ENCODE results near the gene PARD6G. TPM values are rescaled to one million over a fixed set of nuclear protein-coding genes. Genes with fewer than 3 reads are reported as not detected.

The PARD6G gene
- total RNA-seq, 2 donors from 2014 or later: 2.6 to 3.1 TPM

GRCh38 chr18:80245781-80246444, 1.4 kb downstream of the PARD6G start:
- H3K36me3 ChIP-seq (replicated peaks in 1 of 2; ENCODE audit: insufficient read depth in 1 of 2, low read depth in 2 of 2): no peaks in the 10 kb centered on the region
- DNase-seq (no peak), ATAC-seq (no peak)
- H3K27me3 ChIP-seq: no peaks in the 10 kb centered on the region
- peak overlapping the region; percentile 63 to 81 for H3K4me3 ChIP-seq
- TF ChIP-seq, protein P1, sequence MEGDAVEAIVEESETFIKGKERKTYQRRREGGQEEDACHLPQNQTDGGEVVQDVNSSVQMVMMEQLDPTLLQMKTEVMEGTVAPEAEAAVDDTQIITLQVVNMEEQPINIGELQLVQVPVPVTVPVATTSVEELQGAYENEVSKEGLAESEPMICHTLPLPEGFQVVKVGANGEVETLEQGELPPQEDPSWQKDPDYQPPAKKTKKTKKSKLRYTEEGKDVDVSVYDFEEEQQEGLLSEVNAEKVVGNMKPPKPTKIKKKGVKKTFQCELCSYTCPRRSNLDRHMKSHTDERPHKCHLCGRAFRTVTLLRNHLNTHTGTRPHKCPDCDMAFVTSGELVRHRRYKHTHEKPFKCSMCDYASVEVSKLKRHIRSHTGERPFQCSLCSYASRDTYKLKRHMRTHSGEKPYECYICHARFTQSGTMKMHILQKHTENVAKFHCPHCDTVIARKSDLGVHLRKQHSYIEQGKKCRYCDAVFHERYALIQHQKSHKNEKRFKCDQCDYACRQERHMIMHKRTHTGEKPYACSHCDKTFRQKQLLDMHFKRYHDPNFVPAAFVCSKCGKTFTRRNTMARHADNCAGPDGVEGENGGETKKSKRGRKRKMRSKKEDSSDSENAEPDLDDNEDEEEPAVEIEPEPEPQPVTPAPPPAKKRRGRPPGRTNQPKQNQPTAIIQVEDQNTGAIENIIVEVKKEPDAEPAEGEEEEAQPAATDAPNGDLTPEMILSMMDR (IDR thresholded peaks at IDR 0.05): no peak
- TF ChIP-seq POLR2A (IDR thresholded peaks at IDR 0.05): no peak
- 34 to 38% methylated on average over 30 to 31 of the region's 31 CpGs for WGBS, 2 donors
- no peak overlapping the region for H3K27ac ChIP-seq
- H3K9me3 ChIP-seq: no peaks in the 10 kb centered on the region
- intact Hi-C loops (cut with DNase I): no loop called here
- H3K4me1 ChIP-seq: peaks cover 11% of the 10 kb centered on the region

- H3K36me3 ChIP-seq (replicated peaks in 1 of 2; ENCODE audit: insufficient read depth in 1 of 2, low read depth in 2 of 2): no peaks in the 10 kb centered on the region
- ATAC-seq: no peak
- WGBS, 2 donors: 77 to 79% methylated on average over 10 of the region's 10 CpGs
- no peaks in the 10 kb centered on the region for H3K27me3 ChIP-seq
- H3K9me3 ChIP-seq: no peaks in the 10 kb centered on the region
- intact Hi-C loops (cut with DNase I): no loop called here
- no peak for DNase-seq
- peaks cover 11% of the 10 kb centered on the region for H3K4me1 ChIP-seq
- TF ChIP-seq, protein P1 (IDR thresholded peaks at IDR 0.05): no peak
- no peak for TF ChIP-seq POLR2A (IDR thresholded peaks at IDR 0.05)
- no peak overlapping the region for H3K4me3 ChIP-seq
- no peak overlapping the region for H3K27ac ChIP-seq
These were observed 2.2 kb downstream of the PARD6G start for GRCh38 chr18:80244956-80245730.

GRCh38 chr18:80244167-80244566, 3.1 kb downstream of the PARD6G start:
- Histone ChIP-seq H3K27ac (no peak overlapping the region), H3K9me3 (no peaks in the 10 kb centered on the region), H3K27me3 (no peaks in the 10 kb centered on the region), H3K4me3 (no peak overlapping the region), H3K4me1 (peaks cover 11% of the 10 kb centered on the region), H3K36me3 (replicated peaks in 1 of 2; ENCODE audit: insufficient read depth in 1 of 2, low read depth in 2 of 2) (no peaks in the 10 kb centered on the region)
- ATAC-seq (no peak), DNase-seq (no peak)
- intact Hi-C loops (cut with DNase I): no loop called here
- WGBS, 2 donors: 77 to 83% methylated on average over 6 of the region's 6 CpGs
- no peak for TF ChIP-seq POLR2A (IDR thresholded peaks at IDR 0.05)
- TF ChIP-seq, protein P1 (IDR thresholded peaks at IDR 0.05): no peak

DNA sequence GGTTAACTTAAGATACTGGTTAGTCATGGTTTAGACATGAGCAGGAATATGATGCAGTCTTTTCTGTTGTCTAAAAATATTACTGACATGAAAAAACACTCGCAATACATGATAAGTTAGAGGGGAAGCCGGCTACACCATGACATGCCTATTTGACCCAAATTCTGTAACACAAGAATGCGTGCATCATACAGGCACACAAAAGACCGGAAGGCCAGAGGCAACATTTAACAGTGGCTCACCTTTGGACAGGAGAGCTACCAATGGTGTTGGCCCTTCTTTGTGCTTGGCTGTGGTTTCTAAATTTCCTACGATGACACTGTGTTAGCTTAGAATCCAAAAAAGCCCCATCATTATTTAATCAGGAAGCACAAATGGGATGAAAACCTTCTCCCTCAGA, 4.1 kb downstream of the PARD6G start:
- WGBS, 2 donors: 78 to 82% methylated on average over 5 of the region's 5 CpGs
- no peak overlapping the region for H3K27ac ChIP-seq

More for the DNA sequence above, 4.1 kb downstream of the PARD6G start:
- no peaks in the 10 kb centered on the region for H3K9me3 ChIP-seq
- H3K4me1 ChIP-seq: peaks cover 11% of the 10 kb centered on the region
- no peaks in the 10 kb centered on the region for H3K27me3 ChIP-seq
- DNase-seq (no peak), ATAC-seq (no peak)
- H3K36me3 ChIP-seq (replicated peaks in 1 of 2; ENCODE audit: insufficient read depth in 1 of 2, low read depth in 2 of 2): no peaks in the 10 kb centered on the region
- H3K4me3 ChIP-seq: no peak overlapping the region
- intact Hi-C loops (cut with DNase I): no loop called here
- TF ChIP-seq POLR2A (IDR thresholded peaks at IDR 0.05): no peak
- TF ChIP-seq, protein P1 (IDR thresholded peaks at IDR 0.05): no peak

All from body of pancreas (tissue), 4 donors.